Heart right ventricle (tissue), 16 donors: ENCODE data around the gene RHO. TPM values are rescaled to one million over a fixed set of nuclear protein-coding genes. Genes with fewer than 3 reads are reported as not detected.
A peak's percentile ranks its signal among the peaks of the same experiment; 100 is the strongest.

Source experiments
- ATAC-seq, 8 donors: fragments of 200-7000 bp; cut with Tn5 transposase; one replicate each; pipeline ENCODE4 v1.9.1; 2020; ENCODE audit warnings: mild to moderate bottlenecking in 8 of 8, moderate library complexity in 8 of 8, moderate number of reproducible peaks in 1 of 8
- DNase-seq, 2 donors: peaks; one replicate each; pipeline ENCODE4 v3.0.0-alpha.2; 2020
- H3K27ac ChIP-seq, 10 donors: fragments of 200-600 bp; sonication (generic) in 2 of 10; one replicate each; pipeline versions ENCODE4 v1.5.0 to v1.8.0; 2020 to 2022; ENCODE audit warnings: mild to moderate bottlenecking in 3 of 10
- H3K27me3 ChIP-seq, 7 donors: fragments of 200-600 bp; one replicate each; pipeline ENCODE4 v1.8.0; 2021 to 2022; ENCODE audit warnings: mild to moderate bottlenecking in 2 of 7
- H3K36me3 ChIP-seq, 9 donors: fragments of 200-600 bp; sonication (generic) in 1 of 9; one replicate each; pipeline versions ENCODE4 v1.5.0 to v1.8.0; 2020 to 2022; ENCODE audit warnings: mild to moderate bottlenecking in 2 of 9
- H3K4me1 ChIP-seq, 9 donors: fragments of 200-600 bp; sonication (generic) in 1 of 9; one replicate each; pipeline versions ENCODE4 v1.5.0 to v1.8.0; 2020 to 2022; ENCODE audit warnings: mild to moderate bottlenecking in 4 of 9
- H3K4me3 ChIP-seq, 10 donors: fragments of 200-600 bp; sonication (generic) in 2 of 10; one replicate each; pipeline versions ENCODE4 v1.5.0 to v1.8.0; 2020 to 2022; ENCODE audit warnings: mild to moderate bottlenecking in 7 of 10, moderate library complexity in 2 of 10
- H3K9me3 ChIP-seq, 11 donors: fragments of 200-600 bp in 10 of 11; sonication (generic) in 2 of 11; one replicate each; pipeline versions ENCODE4 v1.5.0 to v1.8.0; 2013 to 2022; ENCODE audit warnings: mild to moderate bottlenecking in 2 of 11, control low read depth in 1 of 11, moderate library complexity in 1 of 11
- CTCF ChIP-seq, 9 donors: fragments of 200-600 bp; sonication (generic) in 2 of 9; IDR thresholded peaks; one replicate each; pipeline versions ENCODE4 v1.5.0 to v1.8.0; 2021 to 2022; ENCODE audit warnings: antibody characterized with exemption in 9 of 9, mild to moderate bottlenecking in 5 of 9, moderate library complexity in 1 of 9
- WGBS, 2 donors: extraction: QIAGEN DNeasy Blood & Tissue Kit; methylation state at CpG; one replicate each; pipeline ENCODE4 v1.1.7; 2013; ENCODE audit warnings: inconsistent platforms in 1 of 2; 5-methylcytosine and 5-hydroxymethylcytosine counted together
- intact Hi-C, 10 donors: fragments of 100-400 bp; cut with DNase I; formaldehyde crosslinking; loops; one replicate each; pipeline versions ENCODE4 v1.11.1 to v1.14.2; 2022
- polyA plus RNA-seq, 2 donors: library from polyadenylated mRNA; stranded (reverse); fragments of 200-250 nt; gene quantifications; one replicate each; pipeline ENCODE4 v1.2.3, GENCODE V29; 2013
- total RNA-seq, 10 donors: library from RNA; stranded (reverse); fragmentation: NEBNext Ultra II Directional in 3 of 10; extraction: Animal tissue kit (Norgen Biotek cat#: 25700) in 3 of 10; gene quantifications; one replicate each; pipeline versions ENCODE4 v1.2.1 to v1.2.4, GENCODE V29; 2021 to 2023
- donor health status: Arrhythmogenic right ventricular cardiomyopathy.
- donor health status: ischemic (EF 13 %, LVEDD 7.1; RV severe dilation, severe dysfunction).
- donor health status: healthy with polysubstance abuse.
- donor health status: DM: no; HTN: yes; CAD: no.
- donor health status: DM: no; HTN: no; CAD: no.
- donor health status: ischemic (EF 25% LVEDD 6.9; RV normal size, moderate dysfunction).
- donor health status: ischemic (EF 25% LVEDD 5.7; RV mildly dilated, moderate dysfunction).
- donor health status: healthy.
- donor health status: DM: yes; HTN: yes; CAD: no.
- donor health status: Ischemic cardiomyopathy.
- donor health status: ischemic (EF 35%, LVEDD 5.7; RV mildly dilated, moderate dysfunction).
- donor health status: nonischemic (EF 11% LVEDD 7.7; RV severe dilation, severe dysfunction).
- donor health status: DM: yes; HTN: yes; CAD: no.
- donor health status: PGD.
- donor health status: ischemic (EF 29% LVEDD 5.4; RV normal size, mild dysfunction).
- donor health status: nonischemic (EF 23%, LVEDD 6.1; RV moderate dilation, normal function).

RHO gene
- total and polyA plus RNA-seq, 12 donors, result not detected

GRCh38 chr3:129526121-129526900 is 2.1 kb upstream of the RHO start:
- Histone ChIP-seq H3K27me3 (no peaks in the 10 kb centered on the region), H3K4me1 (peaks cover 5 to 26% (median 9%) of the 10 kb centered on the region in 9 donors), H3K27ac (peak overlapping the region in 1 of 10 donors; percentile 67), H3K9me3 (no peaks in the 10 kb centered on the region), H3K4me3 (no peak overlapping the region), H3K36me3 (no peaks in the 10 kb centered on the region)
- intact Hi-C loops, result no loop called here
- 88 to 92% methylated on average over 12 of the region's 12 CpGs for whole genome bisulfite sequencing, 2 donors
- ATAC-seq (peak in 1 of 8 donors; percentile 46), DNase-seq (no peak)
- TF ChIP-seq CTCF (IDR thresholded peaks at IDR 0.05), result no peak

- WGBS, 2 donors, result 94 to 97% methylated on average over 11 of the region's 11 CpGs
These were observed 1.2 kb upstream of the RHO start for GRCh38 chr3:129527262-129527661.

GRCh38 chr3:129529436-129530210 is 1.2 kb downstream of the RHO start:
- intact Hi-C loops, result loop anchor here in 1 of 10 donors (1.0 kb wide), 1 partner anchor 27 kb away; no protein-coding TSS in a partner anchor
- TF ChIP-seq CTCF (IDR thresholded peaks at IDR 0.05), result no peak
- Histone ChIP-seq H3K36me3 (no peaks in the 10 kb centered on the region), H3K9me3 (no peaks in the 10 kb centered on the region), H3K27me3 (no peaks in the 10 kb centered on the region), H3K4me3 (no peak overlapping the region), H3K27ac (peak overlapping the region in 2 of 10 donors; percentile 21 to 64), H3K4me1 (peaks cover 5 to 26% (median 9%) of the 10 kb centered on the region in 9 donors)
- 74 to 78% methylated on average over 12 of the region's 12 CpGs for WGBS, 2 donors
- ATAC-seq, result peak in 1 of 8 donors; percentile 13
- no peak for DNase-seq

More at GRCh38 chr3:129527262-129527661, 1.2 kb upstream of the RHO start:
- ATAC-seq (no peak), DNase-seq (no peak)
- H3K27me3 ChIP-seq, result no peaks in the 10 kb centered on the region
- H3K27ac ChIP-seq, result no peak overlapping the region
- no peak overlapping the region for H3K4me3 ChIP-seq
- TF ChIP-seq CTCF (IDR thresholded peaks at IDR 0.05), result no peak
- H3K9me3 ChIP-seq, result no peaks in the 10 kb centered on the region
- H3K4me1 ChIP-seq, result peaks cover 5 to 26% (median 9%) of the 10 kb centered on the region in 9 donors
- intact Hi-C loops, result no loop called here
- H3K36me3 ChIP-seq, result no peaks in the 10 kb centered on the region

- H3K9me3 ChIP-seq, result no peaks in the 10 kb centered on the region
- no peaks in the 10 kb centered on the region for H3K36me3 ChIP-seq
- H3K4me1 ChIP-seq, result peaks cover 5 to 22% (median 9%) of the 10 kb centered on the region in 9 donors
- TF ChIP-seq CTCF (IDR thresholded peaks at IDR 0.05), result no peak
- ATAC-seq (peak in 6 of 8 donors; percentile 4 to 46 (median 28)), DNase-seq (no peak)
- intact Hi-C loops, result loop anchor here in 1 of 10 donors (1.0 kb wide), 1 partner anchor 28 kb away; no protein-coding TSS in a partner anchor
- no peak overlapping the region for H3K4me3 ChIP-seq
- H3K27ac ChIP-seq, result peak overlapping the region in 1 of 10 donors; percentile 64
- H3K27me3 ChIP-seq, result no peaks in the 10 kb centered on the region
- 44 to 66% methylated on average over 6 of the region's 6 CpGs for WGBS, 2 donors
These were observed 1.9 kb downstream of the RHO start for GRCh38 chr3:129530251-129530791.
